HG03378 (cell line): ENCODE data around the gene MST1.

Experiments used
- ATAC-seq: cut with Tn5 transposase; IDR thresholded peaks from one replicate; pipeline ENCODE4 v1.9.1; 2021; ENCODE audit warnings: mild to moderate bottlenecking, moderate library complexity; ENCODE audit not compliant: unreplicated experiment

MST1 gene

GRCh38 chr3:49718858-49719213, 29.6 kb upstream of the MST1 start:
- ATAC-seq: no peak

- ATAC-seq: no peak
These were observed 28.9 kb upstream of the MST1 start for GRCh38 chr3:49717959-49718857.

- no peak for ATAC-seq
These were observed 28.1 kb upstream of the MST1 start for GRCh38 chr3:49717211-49717958.

- ATAC-seq: no peak
These were observed 27.5 kb upstream of the MST1 start for GRCh38 chr3:49716691-49717210.

- no peak for ATAC-seq
These were observed 26.9 kb upstream of the MST1 start for GRCh38 chr3:49716169-49716568.

GRCh38 chr3:49715611-49716121, 26.4 kb upstream of the MST1 start:
- ATAC-seq: no peak

GRCh38 chr3:49714728-49715550, 25.7 kb upstream of the MST1 start:
- no peak for ATAC-seq

GRCh38 chr3:49713336-49714105, 24.2 kb upstream of the MST1 start:
- ATAC-seq: no peak

- ATAC-seq: no peak
These were observed 23.5 kb upstream of the MST1 start for GRCh38 chr3:49712631-49713317.

- ATAC-seq: no peak
These were observed 22.9 kb upstream of the MST1 start for GRCh38 chr3:49712166-49712565.

- ATAC-seq: no peak
These were observed 22.2 kb upstream of the MST1 start for GRCh38 chr3:49711489-49711888.

- ATAC-seq: no peak
These were observed 20.6 kb upstream of the MST1 start for GRCh38 chr3:49709852-49710251.

GRCh38 chr3:49707113-49707480, 17.8 kb upstream of the MST1 start:
- ATAC-seq: no peak

- no peak for ATAC-seq
These were observed 17.3 kb upstream of the MST1 start for GRCh38 chr3:49706456-49707112.

- no peak for ATAC-seq
These were observed 16.2 kb upstream of the MST1 start for GRCh38 chr3:49705390-49705960.

GRCh38 chr3:49704629-49705028, 15.4 kb upstream of the MST1 start:
- no peak for ATAC-seq

GRCh38 chr3:49703956-49704355, 14.7 kb upstream of the MST1 start:
- ATAC-seq: no peak

- ATAC-seq: no peak
These were observed 14.2 kb upstream of the MST1 start for GRCh38 chr3:49703443-49703927.

GRCh38 chr3:49702672-49703071, 13.4 kb upstream of the MST1 start:
- no peak for ATAC-seq
